IMR-90 (cell line): ENCODE measurements around the gene AHDC1.

ENCODE experiments used
- CHD1 ChIP-seq: IDR thresholded peaks from 2 replicates; pipeline ENCODE4 v1.6.1; 2012; ENCODE audit warnings: low read depth, low read length, improper control_type of control experiment
- CTCF ChIP-seq: conservative IDR thresholded peaks from 2 replicates; pipeline ENCODE4 v1.5.1; 2012; ENCODE audit warnings: mild to moderate bottlenecking, low read depth, low read length, improper control_type of control experiment
- MXI1 ChIP-seq: IDR thresholded peaks from 2 replicates; pipeline ENCODE4 v1.6.1; 2012; ENCODE audit warnings: low read depth, mild to moderate bottlenecking, low read length, moderate library complexity, borderline replicate concordance
- NFE2L2 ChIP-seq: fragments of 150-350 bp; IDR thresholded peaks from 2 replicates; pipeline ENCODE4 v1.6.1; 2016; ENCODE audit warnings: low read depth, mild to moderate bottlenecking, low read length
- POLR2A ChIP-seq: IDR thresholded peaks from 2 replicates; pipeline ENCODE4 v1.6.1; 2012; ENCODE audit warnings: mild to moderate bottlenecking, low read depth, low read length
- USF2 ChIP-seq: fragments of 150-350 bp; IDR thresholded peaks from 2 replicates; pipeline ENCODE4 v1.6.1; 2017; ENCODE audit warnings: mild to moderate bottlenecking, antibody characterized with exemption, low read length, low read depth
- TF ChIP-seq, protein P1 (sequence below): fragments of 150-350 bp; IDR thresholded peaks from 2 replicates; pipeline ENCODE4 v1.6.1; 2016; ENCODE audit warnings: low read depth, mild to moderate bottlenecking, low read length, moderate library complexity, borderline replicate concordance

DNA sequence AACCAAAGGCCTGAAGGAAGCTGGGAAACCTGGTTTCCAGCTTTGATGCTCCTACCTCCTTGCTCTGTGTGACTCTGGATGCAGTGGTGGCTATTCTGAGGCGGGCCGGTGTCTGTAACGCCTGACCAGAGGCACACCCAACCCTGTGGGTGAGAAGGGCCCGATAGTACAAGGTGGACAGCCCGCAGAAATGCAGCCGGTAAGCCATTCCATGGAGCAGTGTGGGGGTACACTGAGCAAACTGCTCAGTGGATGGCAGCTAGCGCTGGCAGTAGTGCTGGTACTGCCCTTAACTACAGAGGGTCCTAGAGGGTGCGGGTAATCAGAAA, 36.0 kb downstream of the AHDC1 start:
- no peak for TF ChIP-seq CHD1
- TF ChIP-seq CTCF = no peak
- TF ChIP-seq POLR2A = no peak
- TF ChIP-seq MXI1 = no peak
- no peak for TF ChIP-seq NFE2L2
- TF ChIP-seq USF2 = no peak
- TF ChIP-seq, protein P1, sequence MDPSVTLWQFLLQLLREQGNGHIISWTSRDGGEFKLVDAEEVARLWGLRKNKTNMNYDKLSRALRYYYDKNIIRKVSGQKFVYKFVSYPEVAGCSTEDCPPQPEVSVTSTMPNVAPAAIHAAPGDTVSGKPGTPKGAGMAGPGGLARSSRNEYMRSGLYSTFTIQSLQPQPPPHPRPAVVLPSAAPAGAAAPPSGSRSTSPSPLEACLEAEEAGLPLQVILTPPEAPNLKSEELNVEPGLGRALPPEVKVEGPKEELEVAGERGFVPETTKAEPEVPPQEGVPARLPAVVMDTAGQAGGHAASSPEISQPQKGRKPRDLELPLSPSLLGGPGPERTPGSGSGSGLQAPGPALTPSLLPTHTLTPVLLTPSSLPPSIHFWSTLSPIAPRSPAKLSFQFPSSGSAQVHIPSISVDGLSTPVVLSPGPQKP = no peak
